RCC 7860 (cell line): Measurements from ENCODE around the gene MS4A6E.
"Not testable (repeated sequence)": the region's sequence is repeated elsewhere in the genome, so short reads cannot be mapped to it uniquely, and the experiment has no call there.

ENCODE experiments used
- DNase-seq: peaks from one replicate; pipeline ENCODE4 v3.0.0-alpha.2; 2015; ENCODE audit warnings: low spot score
- FAIRE-seq: peaks from 2 replicates; lab custom pipeline; 2012; peaks lifted over from hg19 to GRCh38; lab: Jason Lieb, UNC

Gene MS4A6E

DNA sequence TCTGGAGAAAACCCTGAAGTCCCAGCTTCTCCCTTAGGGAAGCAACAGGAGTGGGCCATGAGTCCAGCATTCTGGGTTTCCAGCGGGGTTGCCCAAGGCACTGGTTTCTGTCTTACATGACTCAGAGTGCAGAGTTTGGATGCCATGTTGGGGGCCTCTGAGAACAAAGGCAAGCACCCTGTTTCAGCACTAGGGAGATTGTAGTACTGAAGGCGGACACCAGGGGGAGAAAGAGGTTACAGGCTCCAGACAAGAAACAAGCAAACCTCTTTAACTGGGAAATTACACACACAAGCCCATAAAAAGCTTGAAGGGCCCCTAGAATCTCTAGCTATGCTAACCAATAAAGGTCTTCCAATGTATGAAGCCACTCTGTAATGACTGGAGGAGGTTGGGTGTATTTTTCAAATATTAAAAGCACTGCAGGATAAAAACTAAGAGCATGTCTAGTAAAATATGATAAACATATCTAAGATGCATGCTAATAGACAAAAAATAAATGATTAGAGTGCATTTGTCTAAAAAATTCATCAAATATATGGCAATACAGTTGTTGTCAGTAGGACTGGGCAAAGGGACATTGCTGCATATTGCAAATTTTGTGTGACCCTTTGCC is 7.1 kb downstream of the MS4A6E start:
- no peak for FAIRE-seq
- DNase-seq = peak; percentile 7

GRCh38 chr11:60336767-60337391 is 9.8 kb downstream of the MS4A6E start:
- FAIRE-seq = no peak

DNA sequence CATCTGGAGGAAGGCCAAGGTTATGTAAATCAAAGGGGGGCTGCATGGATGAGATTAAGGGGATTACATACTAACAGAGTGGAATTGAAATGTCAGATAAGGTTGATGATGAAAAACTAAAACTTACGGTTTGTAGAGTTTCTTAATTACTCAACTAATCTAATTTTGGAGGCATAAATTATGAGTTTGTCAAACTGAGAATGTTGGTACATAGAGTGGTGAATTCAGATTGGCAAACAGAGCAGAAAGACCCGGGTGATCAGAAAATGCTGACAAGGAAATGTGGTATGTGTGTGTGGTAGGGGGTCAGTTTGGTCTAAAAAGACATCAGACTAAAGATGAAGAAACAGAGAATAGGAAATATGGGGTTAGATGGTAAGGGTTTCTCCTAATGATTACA is 11.0 kb downstream of the MS4A6E start:
- no peak for DNase-seq
- no peak for FAIRE-seq

More at GRCh38 chr11:60336767-60337391, 9.8 kb downstream of the MS4A6E start:
- DNase-seq = no peak

GRCh38 chr11:60339356-60339755 is 12.3 kb downstream of the MS4A6E start:
- DNase-seq = no peak
- FAIRE-seq = no peak

- no peak for DNase-seq
- no peak for FAIRE-seq
These were observed 16.1 kb downstream of the MS4A6E start for GRCh38 chr11:60343094-60343704.

GRCh38 chr11:60344146-60344545 is 17.1 kb downstream of the MS4A6E start:
- FAIRE-seq (no peak), DNase-seq (no peak)

DNA sequence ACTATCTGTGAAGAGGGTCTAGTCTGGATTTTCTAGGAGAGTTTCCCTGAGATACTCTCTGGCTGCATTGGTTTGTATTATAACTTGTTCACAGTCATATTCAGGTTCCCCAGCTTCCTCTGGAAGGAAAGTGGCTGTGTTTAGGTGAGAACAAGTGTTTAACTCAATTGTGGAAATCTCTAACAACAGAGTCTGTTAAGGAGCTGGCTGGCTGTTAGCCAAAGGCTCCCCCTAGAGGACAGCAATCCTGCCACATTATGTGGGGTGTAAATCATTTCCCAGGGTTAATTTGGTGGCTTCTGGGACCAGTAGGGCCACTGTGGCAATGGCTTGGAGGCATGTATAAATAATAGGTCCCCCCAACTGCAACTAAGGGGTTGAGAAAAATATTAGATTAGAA is 18.4 kb downstream of the MS4A6E start:
- no peak for DNase-seq
- no peak for FAIRE-seq

GRCh38 chr11:60347084-60347797 is 20.2 kb downstream of the MS4A6E start:
- FAIRE-seq = no peak
- DNase-seq = no peak

GRCh38 chr11:60348116-60348515 is 21.1 kb downstream of the MS4A6E start:
- no peak for FAIRE-seq
- no peak for DNase-seq

DNA sequence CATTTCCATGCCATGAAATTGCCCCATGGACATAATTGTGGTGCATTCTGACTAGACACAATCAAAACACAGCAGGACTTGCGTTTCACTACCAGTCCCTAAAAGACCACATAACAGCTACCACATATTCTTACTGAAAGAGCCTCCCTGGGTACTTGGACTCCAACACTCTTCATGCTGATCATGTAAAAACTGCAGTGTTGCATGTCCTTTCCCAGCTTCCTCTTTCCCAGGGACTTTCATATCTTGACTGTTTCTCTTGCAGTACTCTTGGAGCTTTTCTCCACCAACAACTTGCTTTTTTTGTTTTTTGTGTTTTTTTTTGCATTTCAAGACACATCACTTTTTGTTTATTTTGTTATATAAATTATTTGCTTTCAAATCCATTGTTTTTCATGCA is 22.9 kb downstream of the MS4A6E start:
- no peak for FAIRE-seq
- DNase-seq = no peak

DNA sequence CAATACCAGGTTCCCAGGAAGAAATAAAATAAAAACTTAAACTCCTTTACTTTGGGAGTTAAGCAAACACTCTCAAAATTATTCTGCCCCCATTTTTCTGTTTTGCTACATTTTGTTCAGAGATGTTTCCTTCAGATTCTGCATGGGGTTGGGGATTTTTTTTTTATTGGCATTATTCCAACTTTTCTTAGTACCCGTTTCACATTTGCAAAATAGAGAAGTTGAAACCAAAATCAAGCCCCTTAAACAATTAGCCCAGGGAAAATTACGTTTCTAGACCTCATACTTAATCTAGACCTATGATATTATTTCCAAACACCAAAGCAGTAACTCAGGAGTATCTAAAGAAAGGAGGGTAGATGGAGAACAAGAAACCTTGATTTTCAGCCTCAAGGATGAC is 30.7 kb downstream of the MS4A6E start:
- no peak for FAIRE-seq
- DNase-seq = no peak

DNA sequence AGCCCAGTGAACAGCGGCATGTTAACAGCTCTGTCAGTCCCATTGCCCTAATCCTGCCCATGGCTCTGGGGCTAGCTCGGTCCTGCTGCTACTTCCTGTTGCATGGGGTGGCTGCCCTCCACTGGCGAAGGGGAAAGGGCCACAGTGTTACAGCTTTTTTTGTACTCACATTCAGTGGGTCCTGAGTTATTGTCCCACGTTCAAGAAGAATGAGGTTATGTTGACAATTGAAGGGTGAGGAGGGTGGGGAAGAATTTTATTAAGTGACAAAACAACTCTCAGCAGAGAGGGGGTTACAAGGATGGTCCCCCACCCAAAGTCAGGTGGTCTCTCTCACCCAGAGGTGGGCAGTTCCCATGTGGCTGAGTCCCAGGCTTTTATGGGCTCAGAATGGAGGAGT is 33.6 kb downstream of the MS4A6E start:
- DNase-seq (no peak), FAIRE-seq (no peak)

DNA sequence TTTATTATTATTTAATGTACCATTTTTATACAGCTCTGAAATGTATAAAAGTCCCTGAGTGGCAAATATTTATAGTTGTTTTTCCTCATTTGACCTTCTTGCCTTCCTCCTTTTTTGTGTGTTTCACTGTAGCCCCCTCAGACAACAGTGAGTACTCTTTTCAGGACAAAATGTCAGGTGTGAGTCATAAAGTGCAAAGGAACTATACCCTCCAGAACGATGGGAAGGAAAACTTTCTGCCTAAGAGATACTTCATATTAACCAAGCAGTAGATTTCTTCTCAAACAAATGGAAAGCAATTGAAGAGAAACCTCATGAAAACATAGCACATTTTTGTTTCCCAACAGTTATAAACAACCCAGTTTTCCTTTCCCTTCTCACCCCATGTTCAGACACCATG is 35.2 kb downstream of the MS4A6E start:
- DNase-seq (no peak), FAIRE-seq (no peak)

DNA sequence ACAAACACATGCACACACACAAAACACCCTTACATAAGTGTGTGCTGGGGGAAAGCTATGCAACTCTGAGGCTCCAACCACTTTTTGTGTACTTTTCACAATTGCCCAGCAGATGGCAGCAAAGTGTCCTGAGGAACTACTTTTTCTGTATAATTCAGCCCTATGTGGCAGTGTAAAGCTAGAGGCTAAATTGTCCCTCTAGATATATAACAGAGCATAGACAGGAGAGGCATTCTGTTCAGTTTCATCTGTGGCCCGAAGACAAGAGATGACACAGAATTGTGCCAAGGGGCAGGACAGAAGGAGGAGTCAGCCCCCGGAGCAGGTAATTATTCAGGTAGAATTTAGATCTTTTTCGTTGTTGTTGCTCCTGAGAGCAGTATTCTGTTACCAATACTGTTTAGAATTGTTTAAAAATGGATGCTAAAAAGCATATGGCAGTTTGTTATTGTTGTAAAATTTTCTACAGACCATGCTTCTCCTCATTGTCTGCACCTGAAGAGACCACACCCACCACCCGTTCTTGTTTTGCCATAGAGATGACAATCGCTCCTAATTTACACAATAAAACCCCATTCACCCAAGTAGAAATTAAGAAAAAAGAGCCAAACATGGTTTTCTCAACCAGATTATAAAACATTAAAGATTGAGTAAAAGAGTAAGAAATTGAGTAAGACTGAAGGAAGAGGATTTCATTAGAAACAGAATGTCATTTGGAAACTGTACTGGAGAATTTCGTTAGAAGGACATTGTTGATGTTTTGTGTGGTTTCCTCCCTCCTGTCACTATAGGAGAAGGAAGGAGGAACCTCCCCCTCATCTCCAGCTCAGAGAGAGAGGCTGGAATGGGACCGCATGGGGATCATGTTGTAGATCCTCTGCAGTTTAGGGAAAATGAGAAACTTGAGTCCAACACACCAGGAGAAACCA is 36.8 kb downstream of the MS4A6E start:
- peak; percentile 22 for DNase-seq
- no peak for FAIRE-seq

- FAIRE-seq, DNase-seq: not testable (repeated sequence)
These were observed 39.3 kb downstream of the MS4A6E start for GRCh38 chr11:60366262-60366904.

GRCh38 chr11:60367009-60367408 is 40.0 kb downstream of the MS4A6E start:
- DNase-seq (no peak), FAIRE-seq (no peak)

GRCh38 chr11:60367896-60368295 is 40.8 kb downstream of the MS4A6E start:
- no peak for DNase-seq
- no peak for FAIRE-seq

- no peak for FAIRE-seq
These were observed 43.3 kb downstream of the MS4A6E start for GRCh38 chr11:60370252-60370810.

DNA sequence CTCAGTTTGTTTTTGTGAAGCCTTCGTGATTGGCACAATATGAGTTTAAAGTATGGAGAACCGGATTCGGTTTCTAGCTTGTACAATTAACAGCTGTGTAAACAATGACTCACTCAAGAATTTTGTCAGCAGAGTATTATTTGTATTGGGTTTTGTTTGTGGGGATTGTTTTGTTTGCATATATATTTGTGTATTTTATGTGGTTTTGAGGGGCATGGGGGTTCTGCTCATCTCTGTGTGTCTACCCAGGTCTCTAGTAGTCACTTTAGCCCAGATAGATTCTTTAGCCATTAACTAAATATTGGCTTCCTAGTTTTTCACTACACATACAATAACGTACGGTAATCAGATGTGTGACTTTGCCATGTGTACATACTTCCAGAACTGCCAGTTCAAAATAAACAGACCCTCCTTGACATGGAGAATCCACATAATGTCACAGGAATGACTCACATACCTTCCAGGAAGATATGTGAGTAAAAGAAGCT is 43.8 kb downstream of the MS4A6E start:
- DNase-seq (no peak), FAIRE-seq (no peak)

More at GRCh38 chr11:60370252-60370810, 43.3 kb downstream of the MS4A6E start:
- no peak for DNase-seq

- FAIRE-seq = no peak
- no peak for DNase-seq
These were observed 44.3 kb downstream of the MS4A6E start for GRCh38 chr11:60371386-60371785.
